SU-DHL-6 (cell line): ENCODE measurements around the gene RPH3AL.

Experiments used
- H2AFZ ChIP-seq: fragments of 200-600 bp; sonication (generic); 2 replicates; pipeline ENCODE4 v1.6.1; 2014; ENCODE audit warnings: low read depth, mild to moderate bottlenecking, moderate library complexity, mixed read lengths, antibody characterized with exemption, low read length; ENCODE audit not compliant: severe bottlenecking
- H3F3A ChIP-seq: fragments of 200-600 bp; shearing (Covaris generic); 2 replicates; pipeline ENCODE4 v1.6.0; 2016; ENCODE audit warnings: antibody characterized with exemption, mild to moderate bottlenecking; ENCODE audit not compliant: insufficient read depth
- H3K27ac ChIP-seq: fragments of 200-600 bp; sonication (generic); 2 replicates; pipeline ENCODE4 v1.5.1; 2016; ENCODE audit warnings: low read depth, mild to moderate bottlenecking, low read length, moderate library complexity, mixed read lengths
- H3K27me3 ChIP-seq: fragments of 200-600 bp; sonication (generic), shearing (Covaris generic); 2 replicates; pipeline ENCODE4 v1.6.0; 2014; ENCODE audit warnings: mild to moderate bottlenecking, low read length
- H3K36me3 ChIP-seq: fragments of 200-600 bp; sonication (generic); 2 replicates; pipeline ENCODE4 v1.6.1; 2014; ENCODE audit warnings: mild to moderate bottlenecking, low read length, mixed read lengths
- H3K4me2 ChIP-seq: fragments of 300-600, 200-600 bp; shearing (Covaris generic), sonication (generic); 2 replicates; pipeline ENCODE4 v1.6.0; 2014; ENCODE audit warnings: low read length, low read depth, mild to moderate bottlenecking; ENCODE audit not compliant: poor library complexity, severe bottlenecking
- H3K4me3 ChIP-seq: fragments of 200-600 bp; sonication (generic); 2 replicates; pipeline ENCODE4 v1.5.1; 2014; ENCODE audit warnings: antibody characterized with exemption, low read length, mild to moderate bottlenecking, mixed read lengths; ENCODE audit not compliant: insufficient read depth, poor library complexity, severe bottlenecking
- H3K79me2 ChIP-seq: fragments of 200-600 bp; sonication (generic); 2 replicates; pipeline ENCODE4 v1.6.1; 2014; ENCODE audit warnings: mild to moderate bottlenecking, low read length, moderate library complexity; ENCODE audit not compliant: insufficient read depth
- H3K9ac ChIP-seq: fragments of 200-600 bp; sonication (generic); 2 replicates; pipeline ENCODE4 v1.7.0; 2014; ENCODE audit warnings: mild to moderate bottlenecking, low read length
- H3K9me2 ChIP-seq: fragments of 200-600 bp; sonication (generic); replicated peaks from 2 replicates; pipeline ENCODE4 v1.6.1; 2014; ENCODE audit warnings: low read length; ENCODE audit not compliant: insufficient read depth
- H3K9me3 ChIP-seq: fragments of 200-600 bp; sonication (generic); 2 replicates; pipeline ENCODE4 v1.6.1; 2014; ENCODE audit warnings: low read length, mixed read lengths; ENCODE audit not compliant: insufficient read depth
- H4K20me1 ChIP-seq: fragments of 200-600 bp; sonication (generic); 2 replicates; pipeline ENCODE4 v1.6.1; 2014; ENCODE audit warnings: low read depth, mild to moderate bottlenecking, antibody characterized with exemption, low read length, moderate library complexity, mixed read lengths
- EZH2phosphoT487 ChIP-seq: fragments of 200-600 bp; sonication (generic), shearing (Covaris generic); conservative IDR thresholded peaks from 2 replicates; pipeline ENCODE4 v1.6.1; 2018; ENCODE audit warnings: mild to moderate bottlenecking, antibody characterized with exemption, low read length, moderate library complexity, mixed read lengths
- TF ChIP-seq, protein P1 (sequence below): fragments of 200-600 bp; sonication (generic); IDR thresholded peaks from one replicate; pipeline ENCODE4 v1.5.1; 2017; ENCODE audit warnings: antibody characterized with exemption, mild to moderate bottlenecking, low read length, moderate library complexity; ENCODE audit not compliant: insufficient read depth, poor library complexity, severe bottlenecking

RPH3AL gene

GRCh38 chr17:333626-334396, 18.8 kb downstream of the RPH3AL start:
- Histone ChIP-seq H3K4me2 (no peak overlapping the region), H3K9me3 (no peaks in the 10 kb centered on the region), H3F3A (no peaks in the 10 kb centered on the region), H3K27ac (no peak overlapping the region), H3K79me2 (no peaks in the 10 kb centered on the region), H3K9me2 (no peaks in the 10 kb centered on the region), H2AFZ (no peak overlapping the region), H3K27me3 (no peaks in the 10 kb centered on the region), H3K4me3 (no peak overlapping the region), H4K20me1 (no peaks in the 10 kb centered on the region), H3K9ac (no peak overlapping the region), H3K36me3 (no peaks in the 10 kb centered on the region)
- TF ChIP-seq, protein P1, sequence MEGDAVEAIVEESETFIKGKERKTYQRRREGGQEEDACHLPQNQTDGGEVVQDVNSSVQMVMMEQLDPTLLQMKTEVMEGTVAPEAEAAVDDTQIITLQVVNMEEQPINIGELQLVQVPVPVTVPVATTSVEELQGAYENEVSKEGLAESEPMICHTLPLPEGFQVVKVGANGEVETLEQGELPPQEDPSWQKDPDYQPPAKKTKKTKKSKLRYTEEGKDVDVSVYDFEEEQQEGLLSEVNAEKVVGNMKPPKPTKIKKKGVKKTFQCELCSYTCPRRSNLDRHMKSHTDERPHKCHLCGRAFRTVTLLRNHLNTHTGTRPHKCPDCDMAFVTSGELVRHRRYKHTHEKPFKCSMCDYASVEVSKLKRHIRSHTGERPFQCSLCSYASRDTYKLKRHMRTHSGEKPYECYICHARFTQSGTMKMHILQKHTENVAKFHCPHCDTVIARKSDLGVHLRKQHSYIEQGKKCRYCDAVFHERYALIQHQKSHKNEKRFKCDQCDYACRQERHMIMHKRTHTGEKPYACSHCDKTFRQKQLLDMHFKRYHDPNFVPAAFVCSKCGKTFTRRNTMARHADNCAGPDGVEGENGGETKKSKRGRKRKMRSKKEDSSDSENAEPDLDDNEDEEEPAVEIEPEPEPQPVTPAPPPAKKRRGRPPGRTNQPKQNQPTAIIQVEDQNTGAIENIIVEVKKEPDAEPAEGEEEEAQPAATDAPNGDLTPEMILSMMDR, result no peak
- no peak for TF ChIP-seq EZH2phosphoT487

DNA sequence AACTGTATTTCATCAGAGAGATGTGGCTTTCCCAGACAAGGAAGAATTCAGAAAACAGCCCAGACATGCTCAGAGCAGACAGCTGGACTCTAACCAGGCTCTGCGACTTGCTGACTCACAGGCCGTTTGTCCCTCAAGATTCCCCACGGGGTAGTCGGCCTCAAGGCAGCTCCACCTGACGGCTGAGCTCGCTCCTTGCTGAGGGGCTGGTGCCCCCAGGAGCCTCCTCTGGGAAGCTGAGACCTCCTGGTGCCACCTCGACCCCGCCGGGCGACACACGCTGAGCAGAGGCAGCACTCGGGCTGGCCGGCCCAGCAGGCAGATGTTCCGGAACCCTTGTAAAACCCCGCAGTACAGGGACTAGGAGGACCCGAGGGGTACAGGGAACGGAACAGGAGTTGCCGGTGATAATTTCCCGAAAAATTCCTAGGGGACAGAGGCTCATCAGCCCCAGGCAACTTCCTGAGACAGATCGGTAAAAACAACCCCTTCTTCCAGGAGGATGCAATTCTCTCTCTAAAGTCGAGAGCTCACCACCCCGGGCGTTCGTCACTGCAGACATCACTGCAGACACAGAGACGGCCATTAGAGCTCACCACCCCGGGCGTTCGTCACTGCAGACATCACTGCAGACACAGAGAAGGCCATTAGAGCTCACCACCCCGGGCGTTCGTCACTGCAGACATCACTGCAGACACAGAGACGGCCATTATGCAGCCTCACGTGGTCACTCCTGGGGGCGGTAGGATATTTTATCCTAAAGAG, 19.9 kb downstream of the RPH3AL start:
- Histone ChIP-seq H3K9me3 (no peaks in the 10 kb centered on the region), H4K20me1 (no peaks in the 10 kb centered on the region), H3F3A (no peaks in the 10 kb centered on the region), H3K4me3 (no peak overlapping the region), H3K9ac (no peak overlapping the region), H2AFZ (no peak overlapping the region), H3K36me3 (no peaks in the 10 kb centered on the region), H3K27me3 (no peaks in the 10 kb centered on the region), H3K27ac (no peak overlapping the region), H3K79me2 (no peaks in the 10 kb centered on the region), H3K4me2 (no peak overlapping the region), H3K9me2 (no peaks in the 10 kb centered on the region)
- no peak for TF ChIP-seq EZH2phosphoT487
- TF ChIP-seq, protein P1, result no peak

DNA sequence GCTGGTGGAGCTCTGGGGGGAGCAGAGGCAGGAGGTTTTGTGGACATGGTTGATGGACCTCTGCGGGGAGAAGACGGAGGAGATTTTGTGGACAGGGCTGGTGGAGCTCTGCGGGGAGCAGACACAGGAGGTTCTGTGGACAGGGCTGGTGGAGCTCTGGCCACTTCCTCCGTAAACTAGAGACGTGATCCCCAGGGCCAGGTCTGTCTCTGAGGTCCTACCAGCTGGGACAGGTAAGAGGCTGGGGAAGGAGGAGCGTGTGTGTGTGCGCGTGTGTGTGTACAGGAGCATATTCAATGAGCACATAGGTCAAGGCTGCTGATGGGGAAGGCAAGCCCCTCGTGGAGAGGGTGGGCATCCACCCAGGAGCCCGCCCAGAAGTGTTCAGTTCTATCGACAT, 20.6 kb downstream of the RPH3AL start:
- no peak overlapping the region for H2AFZ ChIP-seq
- no peaks in the 10 kb centered on the region for H3K9me3 ChIP-seq
- H3K27me3 ChIP-seq, result no peaks in the 10 kb centered on the region
- TF ChIP-seq, protein P1, result no peak
- no peak for TF ChIP-seq EZH2phosphoT487
- H3K27ac ChIP-seq, result no peak overlapping the region
- H3K79me2 ChIP-seq, result no peaks in the 10 kb centered on the region
- no peak overlapping the region for H3K4me2 ChIP-seq
- no peaks in the 10 kb centered on the region for H3F3A ChIP-seq
- H3K9ac ChIP-seq, result no peak overlapping the region
- no peak overlapping the region for H3K4me3 ChIP-seq
- no peaks in the 10 kb centered on the region for H3K36me3 ChIP-seq
- no peaks in the 10 kb centered on the region for H3K9me2 ChIP-seq
- H4K20me1 ChIP-seq, result no peaks in the 10 kb centered on the region
